GM18861 (cell line): ENCODE measurements around the gene GPC2.
"Not testable (repeated sequence)": the region's sequence is repeated elsewhere in the genome, so short reads cannot be mapped to it uniquely, and the experiment has no call there.

Experiments used
- ATAC-seq: cut with Tn5 transposase; IDR thresholded peaks from one replicate; pipeline ENCODE4 v1.9.1; 2021; ENCODE audit not compliant: unreplicated experiment

GPC2 gene

DNA sequence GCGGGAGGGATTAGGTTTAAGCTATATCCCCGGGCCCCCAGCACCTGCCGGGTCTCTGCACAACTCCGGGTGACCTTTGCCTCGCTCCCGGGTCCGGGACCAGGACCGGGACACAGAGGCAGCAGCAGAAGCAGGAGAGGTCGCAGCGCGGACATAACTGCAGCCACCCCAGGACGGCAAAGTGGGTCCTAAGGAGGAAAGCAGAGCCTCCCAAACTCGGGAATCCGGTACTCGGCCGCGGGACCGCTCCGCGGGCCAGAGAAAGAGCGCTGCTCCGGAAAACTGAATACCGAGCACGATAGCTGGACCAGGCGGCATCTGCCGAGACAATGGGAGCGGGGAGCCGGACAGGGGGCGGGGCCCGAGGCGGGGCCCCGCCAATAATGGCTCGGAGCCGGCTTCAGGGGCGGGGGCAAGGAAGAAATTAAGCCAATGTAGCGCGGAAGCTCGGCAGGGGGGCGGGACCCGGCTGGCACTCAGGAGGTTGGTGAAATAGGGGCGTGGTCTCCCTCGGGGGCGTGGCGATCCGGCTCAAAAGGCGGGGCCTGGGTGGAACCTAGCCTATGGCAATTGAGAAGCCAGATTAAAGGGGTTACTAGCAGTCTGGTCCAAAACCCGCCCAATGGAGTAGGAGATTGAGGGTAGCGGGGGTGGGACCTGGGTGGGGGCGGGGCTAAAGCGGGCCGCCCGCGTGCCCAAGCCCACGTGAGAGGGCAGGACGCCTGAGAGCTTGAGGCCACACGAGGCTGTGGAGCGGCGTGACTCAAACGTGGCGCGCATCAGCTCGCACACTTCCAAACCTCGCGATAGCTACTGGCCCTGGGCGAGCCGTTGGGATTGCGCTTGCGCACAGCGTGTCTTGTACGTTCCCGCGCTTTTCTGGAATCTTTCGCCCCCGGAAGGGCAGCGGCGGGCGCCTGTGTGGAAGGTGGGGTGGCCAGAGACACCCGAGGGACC, at the start of gene GPC2, which contains the start of gene STAG3:
Gene GPC2 (minus strand): TSS at position 337 of the 957 bp plus-strand sequence. CDS start 182 bp downstream, at position 155.
Gene STAG3 (plus strand): TSS at position 874 of the 957 bp plus-strand sequence. CDS start 2,639 bp downstream, outside the sequence.
- ATAC-seq = peak; percentile 71

DNA sequence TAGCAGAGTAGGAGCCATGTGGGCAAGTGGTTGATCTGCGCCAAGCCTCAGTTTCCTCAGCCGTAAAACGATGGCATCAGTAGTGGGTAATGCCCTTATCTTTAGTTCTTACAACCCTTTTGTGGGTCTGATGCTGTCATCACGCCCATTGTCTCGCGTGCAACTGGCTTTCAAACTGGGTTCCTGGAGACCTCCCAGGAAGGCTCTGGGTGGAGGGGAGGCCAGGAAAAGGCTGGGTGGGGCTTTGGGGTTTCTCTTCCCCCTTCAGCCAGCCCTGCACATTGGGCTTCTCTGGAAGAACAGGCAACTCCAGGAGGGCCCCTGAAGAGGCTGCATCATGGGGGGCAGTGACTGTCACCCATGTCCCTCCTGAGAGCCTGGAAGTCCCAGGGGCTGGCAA, 47.7 kb upstream of the GPC2 start:
- not testable (repeated sequence) for ATAC-seq

DNA sequence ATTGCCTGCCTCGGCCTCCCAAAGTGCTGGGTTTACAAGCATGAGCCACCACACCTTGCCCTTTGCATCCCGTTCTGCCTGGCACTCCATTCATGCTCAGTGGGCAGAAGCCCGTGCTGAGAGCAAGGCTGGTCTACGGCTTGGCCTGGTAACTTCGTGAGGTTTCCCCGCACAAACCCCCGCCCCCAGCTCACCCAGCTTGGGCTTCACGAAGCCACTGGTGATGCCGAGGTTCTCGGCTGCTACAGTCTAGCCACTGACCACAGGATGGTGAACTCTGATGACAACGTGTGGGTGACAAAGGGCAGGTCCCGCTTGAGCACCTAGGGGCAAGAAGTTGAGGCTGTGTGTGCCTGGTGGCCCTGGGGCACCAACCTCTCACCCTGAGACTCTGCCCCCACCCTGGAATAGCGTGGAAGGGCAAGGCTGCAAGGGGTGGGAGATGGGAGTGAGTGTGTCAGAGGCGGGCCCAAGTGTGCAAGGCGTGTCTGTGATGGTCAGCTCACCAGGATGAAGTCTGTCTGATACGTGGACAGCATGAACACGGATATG, 46.3 kb upstream of the GPC2 start:
- not testable (repeated sequence) for ATAC-seq

DNA sequence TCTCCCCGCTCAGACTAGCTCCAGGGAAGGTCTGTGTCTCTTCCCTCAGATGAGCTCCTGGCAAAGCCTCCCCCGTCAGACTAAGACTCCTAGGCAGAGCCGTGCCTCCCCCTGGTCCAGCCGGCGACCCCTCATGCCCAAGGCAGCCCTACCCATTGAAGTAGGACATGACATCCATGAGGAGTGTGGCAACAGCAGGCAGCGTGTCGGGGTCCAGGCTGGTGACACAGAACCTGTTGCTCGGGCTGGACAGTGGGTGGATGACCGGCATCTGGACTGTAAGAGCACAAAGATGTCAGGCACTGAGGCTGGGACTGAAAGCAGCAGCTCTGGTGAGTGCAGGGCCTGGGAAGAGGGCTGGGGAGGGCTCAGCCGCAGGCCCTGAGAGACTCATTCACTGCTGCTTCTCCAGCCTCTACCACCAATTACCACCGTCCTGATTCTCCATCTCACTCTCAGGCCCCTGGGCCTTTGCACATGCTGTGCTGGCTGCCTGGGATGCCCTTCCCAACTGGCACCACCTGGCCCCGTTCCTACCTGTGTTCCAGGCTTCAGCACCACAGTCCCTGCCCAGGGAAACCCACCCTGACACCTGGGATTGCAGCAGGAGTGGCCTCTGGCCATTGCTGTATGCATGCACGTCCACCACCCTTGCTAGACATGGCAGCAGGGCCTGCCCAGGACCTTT, 45.4 kb upstream of the GPC2 start:
- no peak for ATAC-seq

DNA sequence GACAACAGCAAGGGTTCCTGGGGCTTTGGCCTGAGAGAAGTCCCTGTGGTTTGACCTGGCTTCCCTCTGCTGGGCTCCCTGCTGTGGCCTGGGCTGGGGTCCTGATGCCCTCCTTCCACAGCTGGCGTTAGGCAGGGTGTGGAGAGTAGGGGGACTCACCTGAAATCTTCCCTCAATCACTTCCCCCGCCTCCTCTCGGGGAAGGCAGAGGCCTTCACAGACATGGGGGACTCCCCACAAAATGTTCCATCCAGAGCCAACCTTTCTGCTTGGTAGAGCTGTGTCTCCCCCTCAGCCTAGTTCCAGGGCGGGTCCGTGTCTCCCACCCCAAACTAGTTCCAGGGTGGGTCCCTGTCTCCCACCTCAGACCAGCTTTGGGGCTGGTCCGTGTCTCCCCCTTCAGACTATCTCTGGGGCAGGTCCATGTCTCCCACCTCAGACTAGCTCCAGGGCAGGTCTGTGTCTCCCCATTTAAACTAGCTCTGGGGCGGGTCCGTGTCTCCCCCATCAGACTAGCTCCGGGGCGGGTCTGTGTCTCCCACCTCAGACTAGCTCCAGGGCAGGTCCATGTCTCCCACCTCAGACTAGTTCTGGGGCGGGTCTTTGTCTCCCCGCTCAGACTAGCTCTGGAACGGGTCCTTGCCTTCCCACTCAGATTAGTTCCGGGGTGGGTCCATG, 44.7 kb upstream of the GPC2 start:
- ATAC-seq = no peak

DNA sequence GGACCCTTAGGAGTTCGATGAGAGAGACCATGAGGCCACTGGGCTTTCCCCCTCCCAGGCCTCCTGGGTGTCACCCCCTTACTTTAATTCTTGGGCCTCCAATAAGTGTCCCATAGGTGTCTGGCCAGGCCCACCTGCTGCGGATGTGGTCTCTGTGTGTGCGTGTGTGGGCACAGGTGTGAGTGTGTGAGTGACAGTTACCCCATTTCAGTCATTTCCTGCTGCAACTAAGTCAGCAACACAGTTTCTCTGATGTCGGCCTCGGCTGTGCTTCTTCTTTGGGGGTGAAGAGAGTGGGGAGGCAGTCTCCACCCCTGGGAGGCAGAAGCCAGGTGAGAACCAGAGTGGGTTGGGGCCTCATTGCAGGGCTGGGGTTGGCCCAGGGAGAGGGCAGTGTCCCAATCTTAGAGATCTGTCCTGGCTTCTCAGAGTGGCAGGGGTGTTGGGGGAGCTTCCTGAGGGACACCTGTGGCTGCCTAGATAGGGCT, 44.1 kb upstream of the GPC2 start:
- peak; percentile 46 for ATAC-seq

DNA sequence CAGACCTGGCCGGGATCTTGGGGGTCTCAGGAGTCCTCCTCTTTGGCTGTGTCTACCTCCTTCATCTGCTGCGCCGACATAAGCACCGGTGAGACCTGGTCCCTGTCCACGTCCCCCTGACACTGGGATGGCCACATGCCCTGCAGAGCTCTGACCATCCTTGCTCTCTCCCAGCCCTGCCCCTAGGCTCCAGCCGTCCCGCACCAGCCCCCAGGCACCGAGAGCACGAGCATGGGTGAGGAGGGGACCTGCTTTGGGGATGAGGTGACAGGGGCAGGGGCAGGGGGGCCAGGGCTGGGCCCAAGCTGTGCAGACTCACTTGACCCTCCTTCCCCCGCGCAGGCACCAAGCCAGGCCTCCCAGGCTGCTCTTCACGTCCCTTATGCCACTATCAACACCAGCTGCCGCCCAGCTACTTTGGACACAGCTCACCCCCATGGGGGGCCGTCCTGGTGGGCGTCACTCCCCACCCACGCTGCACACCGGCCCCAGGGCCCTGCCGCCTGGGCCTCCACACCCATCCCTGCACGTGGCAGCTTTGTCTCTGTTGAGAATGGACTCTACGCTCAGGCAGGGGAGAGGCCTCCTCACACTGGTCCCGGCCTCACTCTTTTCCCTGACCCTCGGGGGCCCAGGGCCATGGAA, 43.5 kb upstream of the GPC2 start:
- no peak for ATAC-seq

GRCh38 chr7:100219801-100220585, 42.8 kb upstream of the GPC2 start, which contains the start of gene PVRIG:
TSS of gene PVRIG (plus strand) at chr7:100219949. CDS start at chr7:100219971, 22 bp downstream.
- not testable (repeated sequence) for ATAC-seq

DNA sequence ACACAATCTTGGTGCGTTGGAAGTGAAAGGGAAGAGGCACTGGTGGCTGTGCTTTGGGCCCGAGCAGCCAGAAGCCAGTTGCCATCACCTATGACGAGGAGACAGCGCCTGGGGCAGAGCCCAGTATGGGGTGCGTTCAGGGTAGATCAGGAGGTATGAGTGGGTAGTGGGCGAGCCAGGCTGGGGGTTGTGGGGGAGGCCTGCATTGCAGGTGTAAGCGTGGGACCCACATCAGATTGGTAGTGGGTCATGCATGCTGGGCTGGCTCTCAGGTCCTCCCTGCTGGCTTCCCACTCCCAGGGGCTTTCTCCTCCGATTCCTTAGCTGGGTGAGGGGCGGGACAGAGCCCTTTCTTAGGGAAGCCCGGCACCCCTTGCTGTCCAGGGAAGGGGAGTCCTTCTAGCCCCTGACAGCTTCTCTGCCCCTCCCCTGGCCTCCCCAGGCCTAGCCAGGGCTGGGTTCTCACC, 42.1 kb upstream of the GPC2 start:
- no peak for ATAC-seq

DNA sequence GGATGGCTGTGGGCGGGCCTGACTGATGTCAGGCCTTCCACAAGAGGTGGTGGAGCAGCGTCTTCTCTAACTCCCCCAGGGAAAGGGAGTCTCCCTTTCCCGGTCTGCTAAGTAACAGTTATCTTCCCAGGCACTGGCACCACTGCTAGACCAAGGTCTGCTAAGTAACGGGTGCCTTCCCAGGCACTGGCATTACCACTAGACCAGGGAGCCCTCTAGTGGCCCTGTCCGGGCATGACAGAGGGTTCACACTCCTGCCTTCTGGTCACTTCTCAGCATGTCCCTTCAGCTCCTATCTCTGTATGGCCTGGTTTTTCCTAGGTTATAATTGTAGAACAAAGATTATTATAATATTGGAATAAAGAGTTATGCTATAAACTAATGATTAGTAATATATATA, 40.8 kb upstream of the GPC2 start:
- peak; percentile 21 for ATAC-seq

DNA sequence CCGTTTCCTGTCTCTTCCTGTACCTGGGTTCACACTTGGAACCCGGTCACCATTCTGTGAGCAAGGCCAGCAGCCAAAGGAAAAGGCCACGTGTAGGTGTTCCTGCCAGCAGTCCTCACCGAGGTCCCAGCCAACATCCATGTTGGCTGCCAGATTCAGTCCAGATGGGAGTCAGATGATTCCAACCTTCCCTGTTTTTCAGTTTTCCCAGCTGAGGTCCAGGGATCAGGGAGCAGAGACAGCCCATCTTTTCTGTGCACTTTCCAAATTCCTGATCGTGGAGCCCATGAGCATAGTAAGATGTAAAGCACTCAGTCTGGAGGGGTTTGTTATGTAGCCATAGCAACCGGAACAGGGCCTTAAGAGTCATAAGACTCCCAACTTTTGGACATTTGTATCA, 38.7 kb upstream of the GPC2 start:
- ATAC-seq = no peak

- ATAC-seq = not testable (repeated sequence)
Measured at GRCh38 chr7:100214356-100214755, 37.2 kb upstream of the GPC2 start.

GRCh38 chr7:100213672-100214071, 36.5 kb upstream of the GPC2 start:
- ATAC-seq = no peak

- no peak for ATAC-seq
Measured at GRCh38 chr7:100212631-100213286, 35.6 kb upstream of the GPC2 start.

DNA sequence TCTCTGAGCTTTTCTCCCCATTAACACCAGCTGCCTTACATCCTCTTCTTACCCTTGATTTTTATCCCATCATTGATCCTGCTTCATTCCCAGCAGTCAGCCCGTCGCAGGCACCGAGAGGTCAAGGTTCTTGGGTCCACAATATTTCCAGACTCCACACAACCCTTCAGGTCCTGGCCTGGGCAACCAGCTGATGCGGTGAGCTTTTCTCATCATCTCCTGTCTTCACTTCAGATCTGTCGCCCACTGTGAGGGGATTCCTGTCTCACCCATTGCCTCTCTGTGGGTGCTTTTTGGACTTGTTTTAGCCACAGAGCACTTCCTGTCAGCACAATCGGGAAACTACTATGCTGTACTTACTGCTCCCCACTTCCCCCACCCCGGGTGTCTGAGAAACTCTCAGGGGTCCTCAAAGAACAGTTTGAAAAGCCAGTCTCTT, 34.2 kb upstream of the GPC2 start:
- no peak for ATAC-seq

DNA sequence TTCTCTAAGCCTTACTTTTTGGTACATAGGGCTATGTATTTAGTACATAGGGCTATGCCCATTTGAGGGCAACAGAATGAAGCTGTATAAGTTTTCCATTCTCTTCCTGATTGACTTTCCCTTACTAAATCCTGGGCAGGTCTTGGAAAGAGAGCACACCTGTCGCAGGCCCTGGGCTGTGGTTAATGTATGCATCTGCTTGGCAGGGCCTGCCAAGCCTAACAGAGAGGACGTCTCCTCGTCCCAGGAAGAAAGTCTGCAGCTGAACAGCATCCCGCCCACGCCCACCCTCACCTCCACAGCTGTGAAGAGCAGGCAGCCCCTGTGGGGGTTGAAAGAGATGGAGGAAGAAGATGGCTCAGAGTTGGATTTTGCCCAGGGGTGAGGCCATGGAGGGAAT, 33.6 kb upstream of the GPC2 start:
- no peak for ATAC-seq

GRCh38 chr7:100209493-100209892, 32.3 kb upstream of the GPC2 start:
- no peak for ATAC-seq

GRCh38 chr7:100208911-100209408, 31.8 kb upstream of the GPC2 start:
- peak; percentile 78 for ATAC-seq

DNA sequence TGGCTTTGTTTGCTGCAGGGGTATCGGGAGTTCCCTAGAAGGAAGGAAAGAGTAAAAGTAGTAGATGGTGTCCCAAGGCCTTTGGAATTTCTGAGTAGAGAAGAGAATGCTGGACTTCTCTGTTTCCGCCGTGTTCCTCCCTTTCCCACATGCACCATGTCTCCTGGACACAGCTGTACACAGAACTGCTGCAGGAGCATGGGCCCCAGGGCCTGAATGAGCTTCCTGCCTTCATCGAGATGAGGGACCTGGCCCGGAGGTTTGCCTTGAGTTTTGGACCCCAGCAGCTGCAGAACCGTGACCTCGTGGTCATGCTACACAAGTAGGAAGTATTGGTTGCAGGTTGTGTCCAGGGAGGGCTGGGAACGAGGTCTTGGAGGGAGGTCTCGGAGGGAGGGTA, 27.3 kb upstream of the GPC2 start:
- ATAC-seq = no peak
